ENCODE results near the gene TRAK2.
"Not testable (repeated sequence)": the region's sequence is repeated elsewhere in the genome, so short reads cannot be mapped to it uniquely, and the experiment has no call there.

Gene TRAK2

GRCh38 chr2:201450954-201451291 is 335 bp downstream of the TRAK2 start:
- no peak for DNase-seq

GRCh38 chr2:201448701-201449100 is 2.6 kb downstream of the TRAK2 start:
- no peak for DNase-seq

GRCh38 chr2:201448061-201448460 is 3.2 kb downstream of the TRAK2 start:
- DNase-seq: no peak

GRCh38 chr2:201447086-201447485 is 4.2 kb downstream of the TRAK2 start:
- no peak for DNase-seq

DNA sequence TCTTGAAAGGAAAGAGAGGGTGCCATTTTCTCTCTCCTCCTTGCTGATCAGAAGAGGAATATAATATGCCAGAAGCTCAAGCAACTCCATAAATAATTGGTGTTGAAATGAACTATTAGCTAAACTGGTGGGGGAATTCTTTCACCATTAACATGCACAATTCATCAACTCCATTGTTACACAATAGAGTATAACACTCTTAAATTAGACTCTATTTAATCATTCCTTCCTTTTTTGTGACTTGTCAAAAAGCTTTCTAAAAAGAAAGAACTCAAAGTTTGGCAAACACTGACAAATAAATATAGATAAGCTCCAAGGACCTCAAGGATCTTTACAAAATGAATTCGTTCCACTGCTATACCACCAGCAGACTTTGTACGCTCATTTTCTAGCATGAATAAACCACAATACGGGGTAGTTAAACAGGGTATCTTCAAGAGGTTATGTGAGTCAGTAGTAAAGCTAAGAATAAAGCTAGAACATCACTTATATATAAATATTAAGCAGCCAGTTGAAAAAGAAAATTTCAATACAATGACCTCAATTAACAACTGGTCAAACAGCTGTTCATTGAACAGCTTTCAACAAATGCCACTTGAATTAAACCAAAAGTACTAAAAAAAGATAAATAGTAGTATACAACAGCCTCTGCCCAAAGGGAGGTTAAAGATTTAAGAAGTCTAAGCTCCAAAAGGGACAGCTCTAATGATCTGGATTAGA is 6.4 kb downstream of the TRAK2 start:
- DNase-seq: no peak

GRCh38 chr2:201441409-201441808 is 9.8 kb downstream of the TRAK2 start:
- DNase-seq: no peak

DNA sequence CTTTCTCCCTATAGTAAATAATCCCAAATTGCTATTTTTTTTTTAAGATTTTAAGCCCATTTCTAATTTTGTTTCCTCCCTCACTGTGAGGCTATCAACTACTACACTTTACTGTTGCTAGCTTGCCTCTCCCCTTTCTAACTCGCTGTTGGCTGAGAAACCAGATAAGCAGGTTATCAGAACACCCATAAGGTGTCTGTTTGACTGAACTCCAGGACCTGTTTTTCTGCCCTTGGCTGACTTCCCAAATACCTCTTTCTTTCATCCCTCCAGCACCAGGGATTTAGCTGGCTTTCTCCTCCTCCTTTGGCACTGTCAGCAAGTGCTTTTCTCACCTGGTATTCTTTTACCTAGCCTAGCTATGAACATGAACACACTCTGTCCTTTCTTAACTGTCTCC is 11.1 kb downstream of the TRAK2 start:
- no peak for DNase-seq

DNA sequence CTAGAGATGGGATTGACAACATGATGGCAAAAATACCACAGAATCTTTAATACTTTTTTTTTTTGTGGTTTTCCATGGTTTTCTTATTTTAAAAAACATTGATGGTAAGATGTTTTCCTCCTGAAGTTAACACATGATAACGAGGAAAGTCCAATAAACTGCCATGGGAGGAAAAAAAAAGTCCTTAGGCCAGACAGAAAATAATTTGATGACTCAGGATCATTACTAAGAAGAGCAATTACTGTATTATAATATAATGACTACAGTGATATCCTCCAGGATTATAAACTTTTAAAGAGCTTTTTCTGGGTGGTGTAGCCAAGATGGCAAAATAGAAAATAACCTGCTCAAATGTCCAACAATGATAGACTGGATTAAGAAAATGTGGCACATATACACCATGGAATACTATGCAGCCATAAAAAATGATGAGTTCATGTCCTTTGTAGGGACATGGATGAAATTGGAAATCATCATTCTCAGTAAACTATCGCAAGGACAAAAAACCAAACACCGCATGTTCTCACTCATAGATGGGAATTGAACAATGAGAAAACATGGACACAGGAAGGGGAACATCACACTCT is 11.8 kb downstream of the TRAK2 start:
- not testable (repeated sequence) for DNase-seq

DNA sequence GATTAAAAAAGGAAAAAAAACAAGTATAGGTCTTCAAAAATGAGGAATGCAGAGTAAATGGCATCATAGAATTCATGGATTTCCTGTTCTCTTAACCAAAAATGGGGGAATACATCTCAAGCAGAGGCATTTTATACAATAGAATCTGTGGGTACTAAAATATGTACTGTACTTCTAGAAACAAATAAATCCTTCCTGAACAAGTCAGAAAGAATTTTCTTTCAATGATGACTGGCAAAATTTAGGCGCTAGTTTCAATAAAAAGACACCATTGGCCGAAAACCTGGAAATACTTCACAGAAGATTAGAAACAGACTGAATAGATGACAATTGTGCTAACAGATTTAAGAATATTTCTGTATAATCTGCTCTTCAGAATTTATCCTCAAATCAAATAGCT is 15.1 kb downstream of the TRAK2 start:
- no peak for DNase-seq

DNA sequence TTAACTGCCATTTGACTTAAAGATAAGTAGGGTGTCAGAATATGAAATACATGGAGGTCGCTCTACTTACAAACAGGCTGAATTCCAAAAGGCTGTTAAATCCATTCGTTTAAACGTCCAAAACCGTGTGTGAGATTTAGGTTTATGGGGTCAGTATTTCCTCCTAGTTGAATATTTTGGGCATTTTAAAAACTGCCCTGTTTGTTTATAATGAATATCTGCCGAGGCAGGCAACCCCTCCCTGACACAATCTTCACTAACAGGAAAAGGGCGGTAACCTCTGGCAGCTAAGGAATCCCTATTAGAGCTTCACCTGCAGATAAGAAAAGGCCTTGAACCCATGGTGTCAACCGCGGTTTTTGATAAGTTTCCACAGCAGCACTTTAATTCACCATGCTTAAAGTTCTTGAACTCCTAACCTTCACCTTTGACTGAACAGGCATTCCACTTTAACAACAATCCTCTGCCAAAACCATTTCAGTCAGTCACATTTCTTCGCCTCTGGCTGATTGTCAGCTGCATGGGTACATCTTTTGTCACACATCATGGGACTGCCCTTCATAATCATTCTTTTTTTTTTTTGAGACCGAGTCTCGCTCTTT is 17.8 kb downstream of the TRAK2 start:
- DNase-seq: no peak

- no peak for DNase-seq
Observed at GRCh38 chr2:201432621-201433393, 18.5 kb downstream of the TRAK2 start.

DNA sequence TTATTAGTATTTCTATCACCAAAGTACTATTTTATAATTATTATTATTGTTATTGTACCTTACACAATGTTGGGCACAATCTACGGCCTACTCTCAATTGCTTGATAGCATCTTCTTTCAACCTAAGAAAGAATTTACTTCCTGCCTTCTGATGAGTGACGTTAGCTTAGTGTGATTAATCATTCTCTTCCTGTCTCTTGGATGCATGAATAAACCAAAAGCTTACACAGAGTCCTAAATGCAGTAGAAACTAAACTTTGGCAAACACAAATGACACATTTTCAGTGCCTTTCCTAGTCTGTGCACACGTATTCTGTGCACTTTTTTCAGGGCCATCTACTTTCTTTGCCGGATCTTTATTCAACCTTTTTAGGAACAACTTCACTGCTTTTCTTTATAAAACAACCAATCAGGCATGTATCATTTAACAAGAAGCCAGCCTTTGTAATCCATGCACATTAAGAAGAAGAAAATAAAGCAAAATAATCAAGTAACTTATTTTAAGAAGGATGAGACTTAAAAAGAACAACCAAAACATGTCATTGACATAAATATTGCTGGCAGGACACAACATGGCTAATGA is 19.1 kb downstream of the TRAK2 start:
- DNase-seq: no peak

DNA sequence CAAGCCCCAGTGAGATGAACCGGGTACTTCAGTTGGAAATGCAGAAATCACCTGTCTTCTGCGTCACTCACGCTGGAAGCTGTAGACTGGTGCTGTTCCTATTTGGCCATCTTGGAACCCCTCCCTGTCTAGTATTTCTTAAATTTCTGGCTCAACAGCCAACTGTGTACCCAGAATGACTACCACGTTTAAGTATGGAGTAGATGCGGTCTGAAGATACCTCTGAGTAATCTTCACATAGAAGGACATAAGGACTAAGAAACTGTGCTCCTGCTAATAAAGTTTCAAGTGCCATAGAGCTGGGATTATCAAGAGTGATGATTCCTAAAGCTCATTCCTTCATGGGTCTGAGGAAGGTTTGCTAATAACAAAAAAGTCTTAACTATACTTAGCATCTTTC is 20.4 kb downstream of the TRAK2 start:
- no peak for DNase-seq

- DNase-seq: not testable (repeated sequence)
Observed at GRCh38 chr2:201430322-201430721, 20.9 kb downstream of the TRAK2 start.

DNA sequence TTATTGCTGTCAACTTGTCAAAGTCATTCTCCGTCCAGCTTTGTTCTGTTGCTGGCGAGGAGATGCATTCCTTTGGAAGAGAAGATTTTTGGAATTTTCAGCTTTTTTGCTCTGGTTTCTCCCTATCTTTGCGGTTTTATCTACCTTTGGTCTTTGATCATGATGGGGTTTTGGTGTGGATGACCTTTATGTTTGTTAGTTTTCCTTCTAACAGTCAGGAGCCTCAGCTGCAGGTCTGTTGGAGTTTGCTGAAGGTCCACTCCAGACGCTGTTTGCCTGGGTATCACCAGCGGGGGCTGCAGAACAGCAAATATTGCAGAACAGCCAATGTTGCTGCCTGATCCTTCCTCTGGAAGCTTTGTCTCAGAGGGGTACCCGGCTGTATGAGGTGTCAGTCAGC is 21.4 kb downstream of the TRAK2 start:
- not testable (repeated sequence) for DNase-seq

DNA sequence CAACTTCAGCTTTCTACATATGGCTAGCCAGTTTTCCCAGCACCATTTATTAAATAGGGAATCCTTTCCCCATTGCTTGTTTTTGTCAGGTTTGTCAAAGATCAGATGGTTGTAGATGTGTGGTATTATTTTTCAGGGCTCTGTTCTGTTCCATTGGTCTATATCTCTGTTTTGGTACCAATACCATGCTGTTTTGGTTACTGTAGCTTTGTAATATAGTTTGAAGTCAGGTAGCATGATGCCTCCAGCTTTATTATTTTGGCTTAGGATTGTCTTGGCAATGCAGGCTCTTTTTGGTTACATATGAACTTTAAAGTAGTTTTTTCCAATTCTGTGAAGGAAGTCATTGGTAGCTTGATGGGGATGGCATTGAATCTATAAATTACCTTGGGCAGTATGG is 22.9 kb downstream of the TRAK2 start:
- not testable (repeated sequence) for DNase-seq

DNA sequence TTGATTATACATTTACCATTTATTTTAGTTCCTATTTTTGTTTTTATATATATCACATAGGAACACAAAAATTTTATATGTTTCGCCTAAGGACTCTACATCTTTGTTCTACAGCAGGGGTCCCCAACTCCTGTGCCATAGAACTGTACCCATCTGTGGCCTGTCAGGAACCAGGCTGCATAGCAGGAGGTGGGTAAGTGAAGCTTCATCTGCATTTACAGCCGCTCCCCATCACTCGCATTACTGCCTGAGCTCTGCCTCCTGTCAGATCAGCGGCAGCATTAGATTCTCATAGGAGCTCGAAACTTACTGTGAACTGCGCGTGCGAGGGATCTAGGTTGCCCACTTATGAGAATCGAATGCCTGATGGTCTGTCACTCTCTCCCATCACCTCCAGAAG is 25.3 kb downstream of the TRAK2 start:
- DNase-seq: no peak

DNA sequence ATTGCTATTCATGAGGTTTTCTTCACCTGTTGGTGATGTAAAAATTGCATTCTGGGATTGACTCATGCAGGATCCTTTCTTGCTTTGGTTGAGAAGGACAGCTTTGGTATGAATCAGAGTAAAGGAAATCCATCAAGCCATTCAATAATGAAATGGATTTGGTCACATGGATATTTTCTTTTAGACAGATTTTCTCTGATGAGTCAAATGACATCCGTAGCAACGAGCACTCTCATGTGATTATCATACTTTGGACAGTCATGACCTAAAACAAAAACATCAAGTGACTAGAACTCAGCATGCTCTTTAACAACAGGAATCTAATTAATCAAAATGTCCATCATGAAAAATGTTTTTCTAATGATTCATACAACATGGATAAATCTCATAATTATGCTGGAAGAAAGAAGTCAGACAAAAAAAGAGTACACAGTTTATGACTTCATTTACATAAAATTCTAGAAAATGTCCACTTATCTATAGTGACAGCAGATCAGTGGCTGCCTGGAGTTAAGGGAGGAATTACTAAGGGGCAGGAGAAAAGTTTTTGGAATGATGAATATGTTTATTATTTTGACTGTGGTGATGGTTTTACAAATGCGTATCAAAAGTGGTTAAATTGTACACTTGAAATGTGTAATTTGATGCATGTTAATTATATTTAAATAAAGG is 30.7 kb downstream of the TRAK2 start:
- no peak for DNase-seq

GRCh38 chr2:201419986-201420385 is 31.3 kb downstream of the TRAK2 start:
- DNase-seq: no peak

- DNase-seq: no peak
Observed at GRCh38 chr2:201419057-201419635, 32.1 kb downstream of the TRAK2 start.

GRCh38 chr2:201415149-201415548 is 36.1 kb downstream of the TRAK2 start:
- DNase-seq: no peak
